Measurements from ENCODE around the gene FAM72B.
"Not testable (repeated sequence)": the region's sequence is repeated elsewhere in the genome, so short reads cannot be mapped to it uniquely, and the experiment has no call there.

The FAM72B gene

GRCh38 chr1:121184290-121185127 lies at the start of gene FAM72B, which contains the start of gene SRGAP2C:
Gene FAM72B (minus strand): TSS chr1:121184340. CDS start chr1:121183489, 851 bp downstream.
Gene SRGAP2C (plus strand): TSS chr1:121184975. CDS start chr1:121187447, 2,472 bp downstream.
- DNase-seq = peak; percentile 98

GRCh38 chr1:121232445-121233125 lies 48.4 kb upstream of the FAM72B start:
- DNase-seq = not testable (repeated sequence)

DNA sequence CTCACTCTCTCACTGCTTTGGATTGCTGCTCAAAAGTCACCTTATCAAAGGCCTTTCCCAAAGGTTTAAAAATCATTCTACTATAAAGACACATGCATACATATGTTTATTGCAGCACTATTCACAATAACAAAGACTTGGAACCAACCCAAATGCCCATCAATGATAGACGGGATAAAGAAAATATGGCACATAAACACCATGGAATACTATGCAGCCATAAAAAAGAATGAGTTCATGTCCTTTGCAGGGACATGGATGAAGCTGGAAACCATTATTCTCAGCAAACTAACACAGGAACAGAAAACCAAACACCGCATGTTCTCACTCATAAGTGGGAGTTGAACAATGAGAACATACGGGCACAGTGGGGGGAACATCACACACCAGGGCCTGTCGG lies 46.5 kb upstream of the FAM72B start:
- not testable (repeated sequence) for DNase-seq

DNA sequence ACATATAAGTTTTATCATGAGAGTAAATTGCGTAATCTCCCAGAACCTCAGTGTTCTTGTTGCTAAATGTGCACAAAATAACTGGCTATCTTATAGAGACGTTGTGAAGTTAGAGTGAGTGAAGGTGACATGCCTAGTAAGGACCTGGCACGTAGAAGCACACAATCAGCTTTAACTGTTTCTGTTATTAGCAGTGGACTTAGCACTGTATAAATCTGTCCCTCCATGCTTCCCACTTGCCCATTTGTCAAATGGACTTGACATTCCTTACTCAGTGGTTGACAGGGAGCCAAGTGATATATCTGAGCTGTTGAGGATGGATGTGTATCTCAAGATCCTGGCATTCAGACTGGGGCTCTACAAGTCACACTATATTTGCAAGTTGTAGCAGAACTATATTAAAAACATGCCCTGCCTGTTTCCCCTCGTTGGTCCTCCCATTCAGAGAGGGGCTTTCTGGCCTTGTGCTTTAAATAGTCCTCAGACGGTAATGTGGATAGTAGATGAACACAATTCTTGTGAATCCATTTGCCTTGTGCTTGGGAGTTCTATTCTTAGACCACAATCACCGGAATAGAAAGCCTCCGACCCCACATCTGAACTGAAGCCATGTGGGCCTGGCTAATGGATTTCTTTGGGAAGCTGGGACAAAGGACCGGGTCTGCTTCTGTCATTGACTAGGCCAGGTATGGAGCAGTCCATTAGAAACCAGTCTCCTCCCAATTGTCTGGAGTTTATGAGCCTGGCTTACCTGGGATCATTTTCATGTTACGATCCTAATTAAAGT lies 43.6 kb upstream of the FAM72B start:
- not testable (repeated sequence) for DNase-seq

- not testable (repeated sequence) for DNase-seq
Observed at GRCh38 chr1:121226925-121227324, 42.8 kb upstream of the FAM72B start.

- DNase-seq = not testable (repeated sequence)
Observed at GRCh38 chr1:121226295-121226904, 42.3 kb upstream of the FAM72B start.

- not testable (repeated sequence) for DNase-seq
Observed at GRCh38 chr1:121224714-121225113, 40.6 kb upstream of the FAM72B start.

DNA sequence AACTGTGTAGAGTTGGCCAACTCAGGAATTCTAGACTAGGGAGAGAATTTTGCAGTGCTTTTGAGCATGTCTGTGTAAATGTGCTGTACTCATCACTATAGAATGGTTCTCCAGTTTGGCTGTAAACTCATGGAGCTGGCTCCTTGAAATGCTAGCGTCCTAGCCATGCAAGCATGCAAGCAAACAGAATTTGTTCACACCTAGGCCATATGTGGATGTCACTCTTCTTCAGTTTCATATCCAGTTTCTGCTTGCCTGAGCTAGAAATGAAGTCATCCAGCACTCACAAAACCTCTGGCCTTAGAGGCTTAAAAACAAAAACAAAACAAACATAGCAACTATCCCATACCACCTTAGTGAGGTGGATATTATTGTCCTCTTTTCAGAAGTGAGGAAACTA lies 37.6 kb upstream of the FAM72B start:
- not testable (repeated sequence) for DNase-seq

GRCh38 chr1:121216676-121217075 lies 32.5 kb upstream of the FAM72B start:
- not testable (repeated sequence) for DNase-seq

DNA sequence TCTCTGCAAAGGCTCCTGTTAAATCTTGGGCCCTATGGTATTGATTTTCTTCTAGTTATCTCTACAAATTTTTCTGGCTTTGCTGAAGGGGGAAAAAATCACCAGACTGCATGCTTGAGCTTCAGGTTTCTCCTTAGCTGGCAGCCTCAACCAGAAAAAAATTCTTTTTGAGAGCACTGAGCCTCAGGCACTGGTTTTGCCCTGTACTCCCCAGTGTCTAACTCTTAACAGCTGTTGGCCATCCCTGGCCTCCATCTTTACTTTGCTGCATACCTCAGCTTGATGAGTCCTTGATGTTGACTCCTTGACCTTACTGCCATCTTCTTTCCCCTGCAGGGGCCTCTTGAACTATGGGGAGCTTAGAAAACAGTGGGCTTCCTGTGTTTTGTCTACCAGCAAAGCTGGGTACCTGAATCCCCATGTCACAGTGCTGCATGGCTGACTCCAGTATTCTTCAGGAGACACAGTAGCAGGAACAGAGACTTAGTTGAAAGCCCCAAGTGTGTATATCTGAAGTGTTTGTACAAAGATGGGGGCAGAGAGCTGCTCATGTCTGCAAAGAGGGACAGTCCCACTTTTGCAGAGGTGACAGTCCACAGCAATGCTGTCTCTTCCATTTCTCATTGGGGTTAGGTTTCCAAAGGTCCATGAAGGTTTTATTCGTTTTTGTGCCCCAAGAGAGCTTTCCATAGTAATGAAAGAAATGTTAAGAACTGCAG lies 31.7 kb upstream of the FAM72B start:
- not testable (repeated sequence) for DNase-seq

DNA sequence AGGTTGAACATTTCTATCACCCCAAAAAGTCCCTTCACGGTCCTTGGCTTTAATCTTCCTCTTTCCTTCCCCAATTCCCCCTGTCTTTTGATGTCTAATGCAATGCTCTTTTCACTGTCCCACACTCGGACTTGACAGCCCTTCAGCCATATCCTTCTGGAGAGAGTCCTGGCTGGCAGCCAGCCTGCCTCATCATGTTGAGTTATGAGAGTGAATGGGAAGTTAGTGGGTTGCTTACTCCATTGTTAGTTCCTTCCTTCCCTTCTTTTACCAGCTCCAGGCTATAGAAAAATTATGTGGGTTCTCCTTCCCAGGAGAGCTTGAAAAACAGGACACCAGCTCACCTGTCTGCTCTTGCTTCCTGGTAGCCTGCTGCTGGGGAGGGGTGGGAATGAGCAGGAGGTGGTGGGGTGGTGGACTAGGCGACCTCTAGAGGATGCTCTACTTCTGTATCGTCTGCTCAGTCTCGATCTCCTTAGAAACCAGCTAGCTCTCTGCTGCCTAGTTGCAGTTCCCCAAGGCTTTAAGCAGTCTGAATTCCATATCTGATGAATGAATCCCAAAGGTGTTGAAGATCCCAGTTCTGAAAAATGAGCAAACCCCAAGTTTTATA lies 30.5 kb upstream of the FAM72B start:
- not testable (repeated sequence) for DNase-seq

GRCh38 chr1:121213491-121213890 lies 29.4 kb upstream of the FAM72B start:
- not testable (repeated sequence) for DNase-seq

DNA sequence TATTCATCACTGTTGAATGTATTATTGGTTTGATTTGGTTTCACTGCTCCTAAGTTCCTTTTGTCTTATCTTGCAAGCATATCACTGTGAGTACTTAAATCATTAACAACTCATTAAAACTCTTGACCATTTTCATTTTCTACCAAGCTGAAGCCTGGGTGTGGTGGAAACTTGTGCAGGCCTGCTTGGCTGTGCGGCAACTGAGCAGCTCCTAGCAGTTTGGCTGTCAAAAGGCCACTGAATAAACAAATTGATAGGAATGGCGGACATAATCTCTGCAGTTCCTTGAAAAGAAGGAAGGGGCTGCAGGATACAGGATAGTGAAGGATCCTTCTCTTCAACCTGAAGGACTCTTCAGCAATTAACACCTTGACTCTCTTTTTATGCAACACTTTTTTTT lies 26.6 kb upstream of the FAM72B start:
- DNase-seq = not testable (repeated sequence)

- DNase-seq = not testable (repeated sequence)
Observed at GRCh38 chr1:121208375-121208774, 24.2 kb upstream of the FAM72B start.

GRCh38 chr1:121207328-121207727 lies 23.2 kb upstream of the FAM72B start:
- not testable (repeated sequence) for DNase-seq

- DNase-seq = not testable (repeated sequence)
Observed at GRCh38 chr1:121205786-121206711, 21.9 kb upstream of the FAM72B start.

DNA sequence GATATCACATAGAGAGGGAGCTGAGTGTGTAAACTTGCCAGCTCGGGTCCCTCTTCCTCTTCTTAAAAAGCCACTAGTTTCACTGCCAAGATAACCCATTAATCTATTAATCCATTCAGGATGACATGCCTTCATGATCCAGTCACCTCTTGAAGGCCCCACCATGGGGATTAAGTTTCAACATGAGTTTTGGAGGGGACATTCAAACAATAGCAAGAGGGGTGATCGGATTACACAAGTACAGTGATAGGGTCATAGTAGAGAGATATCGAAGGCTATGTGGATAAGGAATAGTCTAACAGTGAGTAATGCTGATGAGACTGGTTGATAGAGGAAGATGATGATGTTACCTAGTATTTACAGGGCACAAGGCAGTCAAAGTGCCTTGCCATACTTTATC lies 18.8 kb upstream of the FAM72B start:
- DNase-seq = not testable (repeated sequence)

GRCh38 chr1:121200985-121201981 lies 17.1 kb upstream of the FAM72B start:
- not testable (repeated sequence) for DNase-seq

- DNase-seq = not testable (repeated sequence)
Observed at GRCh38 chr1:121200232-121200631, 16.1 kb upstream of the FAM72B start.
